NCI-H187 (cell line): ENCODE data around the gene ACBD6.
A peak's percentile ranks its signal among the peaks of the same experiment; 100 is the strongest.
"Not testable (repeated sequence)": the region's sequence is repeated elsewhere in the genome, so short reads cannot be mapped to it uniquely, and the experiment has no call there.

Experiments
- DNase-seq, 2 experiments: peaks; one replicate each; lab custom pipeline; 2025; lab: John Stamatoyannopoulos, UW

Gene ACBD6

DNA sequence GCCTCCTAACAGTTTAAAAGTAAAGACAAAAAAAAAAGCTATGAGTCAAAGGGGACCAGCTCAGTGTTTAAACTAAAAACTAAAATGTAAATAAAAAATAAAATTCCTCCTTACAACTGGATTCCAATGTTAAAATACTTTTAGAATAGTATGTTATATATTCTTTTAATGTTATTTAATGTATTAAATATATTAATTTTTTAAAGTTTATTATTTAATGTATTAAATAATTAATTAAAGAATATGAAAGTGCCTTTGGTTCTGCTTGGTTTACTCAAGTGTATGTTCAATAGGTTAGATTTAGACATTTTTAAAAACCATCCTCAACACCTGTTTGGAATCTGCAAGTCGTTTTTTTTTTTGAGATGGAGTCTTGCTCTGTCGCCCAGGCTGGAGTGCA is 13.1 kb downstream of the ACBD6 start:
- no peak for DNase-seq

DNA sequence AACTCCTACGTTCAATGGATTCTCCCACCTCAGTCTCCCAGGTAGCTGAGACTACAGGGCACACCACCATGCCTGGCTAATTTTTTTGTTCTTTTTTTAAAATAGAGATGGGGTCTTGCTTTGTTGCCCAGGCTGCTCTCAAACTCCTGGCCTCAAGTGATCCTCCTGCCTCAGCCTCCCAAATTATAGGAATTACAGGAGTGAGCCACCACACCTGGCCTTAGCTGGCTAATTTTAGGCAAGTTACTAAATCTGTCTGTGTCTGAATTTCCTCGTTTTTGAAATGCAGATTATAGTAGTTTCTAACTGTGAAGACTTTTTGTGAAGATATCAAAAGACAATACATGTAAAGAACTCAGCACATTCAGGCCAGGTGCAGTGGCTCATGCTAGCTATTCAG is 13.7 kb downstream of the ACBD6 start:
- DNase-seq = no peak

DNA sequence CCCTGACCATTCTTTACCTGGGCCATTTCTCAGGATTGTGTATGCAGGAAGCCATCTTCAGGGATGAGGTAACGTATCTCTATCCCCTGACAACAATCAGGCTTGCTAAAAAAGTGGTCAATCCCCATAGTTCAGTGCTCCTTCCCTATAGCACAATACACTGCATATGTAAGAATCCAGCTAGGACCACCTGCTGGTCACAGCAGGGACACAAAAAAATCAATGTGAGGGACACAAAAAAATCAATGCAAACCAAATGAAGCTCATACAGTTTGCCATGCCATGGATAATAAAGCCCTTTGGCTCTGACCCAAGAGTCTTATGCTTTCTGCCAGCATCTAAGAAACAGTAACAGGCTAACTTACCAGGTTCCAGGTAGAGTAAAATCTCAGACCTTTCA is 16.3 kb downstream of the ACBD6 start:
- DNase-seq = peak in 1 of 2 experiments; percentile 55

DNA sequence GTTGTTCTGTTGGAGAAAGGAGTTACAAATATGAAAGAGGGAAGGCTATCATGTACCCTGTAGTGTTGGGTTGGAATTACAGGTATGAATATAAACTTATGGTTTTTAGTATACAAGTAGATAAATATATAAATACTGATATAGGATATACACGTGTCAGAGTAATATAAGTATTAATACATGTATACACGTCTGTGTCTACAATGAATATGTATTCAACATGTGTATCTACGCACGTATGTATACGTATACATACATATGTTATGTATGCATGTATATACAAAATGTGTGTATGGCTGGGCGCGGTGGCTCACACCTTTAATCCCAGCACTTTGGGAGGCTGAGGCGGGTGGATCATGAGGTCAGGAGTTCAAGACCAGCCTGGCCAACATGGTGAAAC is 17.9 kb downstream of the ACBD6 start:
- DNase-seq = no peak

DNA sequence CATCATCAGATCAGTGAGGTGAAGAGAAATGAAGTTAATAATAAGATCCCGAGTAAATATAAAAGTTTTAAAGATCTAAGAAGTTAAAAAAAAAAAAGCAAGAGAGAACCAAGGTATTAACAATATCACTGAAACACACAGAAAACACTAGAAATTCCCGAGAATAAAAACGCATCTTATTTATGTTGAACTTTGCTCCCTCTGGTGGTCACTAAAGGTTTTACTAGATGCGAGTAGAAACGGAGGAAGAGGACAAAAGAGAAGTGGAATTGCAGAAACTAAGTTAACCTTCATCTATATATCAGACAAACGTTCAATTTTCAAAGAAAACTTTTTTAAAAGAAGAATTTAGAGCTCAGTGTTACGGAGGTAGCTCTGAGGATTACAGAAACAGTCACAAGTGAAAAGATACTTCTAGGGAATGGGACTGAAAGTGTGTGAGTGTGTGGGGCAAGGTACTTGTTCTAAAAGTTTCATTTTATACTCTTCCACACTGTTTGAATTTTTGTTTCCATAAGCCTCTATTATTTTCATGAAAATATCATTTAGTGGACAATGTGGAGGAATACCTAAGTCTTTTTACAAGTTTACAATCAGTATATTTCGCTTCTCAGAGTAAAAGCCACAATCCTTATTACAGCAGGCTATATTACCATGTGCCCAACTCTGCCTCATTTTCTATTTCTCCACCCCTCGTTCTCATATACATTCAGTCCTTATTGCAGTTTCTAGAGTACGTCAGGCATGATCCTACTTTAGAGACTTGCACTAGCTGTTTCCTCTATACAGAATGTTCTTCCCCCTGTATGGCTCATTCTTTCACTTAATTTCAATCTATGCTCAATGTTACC is 19.7 kb downstream of the ACBD6 start:
- DNase-seq = peak in 1 of 2 experiments; percentile 23

DNA sequence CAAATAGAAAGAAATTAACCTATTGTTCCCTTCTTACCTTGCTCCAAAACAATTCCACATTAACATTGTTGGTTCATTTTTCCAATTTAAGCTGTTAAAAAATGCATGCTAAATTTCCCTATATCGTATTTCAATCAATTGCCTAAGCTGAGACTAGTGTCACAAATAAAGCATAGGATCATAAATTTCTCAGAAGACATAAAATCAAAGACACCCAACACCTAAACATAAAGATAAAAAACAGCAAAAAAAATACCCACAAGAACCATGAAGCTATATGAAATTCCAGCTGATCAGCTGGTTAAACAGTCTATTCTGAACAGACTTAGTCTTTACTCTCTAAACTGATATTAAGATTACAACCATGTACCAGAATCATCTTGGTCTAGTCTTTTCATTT is 32.3 kb downstream of the ACBD6 start:
- DNase-seq = no peak

DNA sequence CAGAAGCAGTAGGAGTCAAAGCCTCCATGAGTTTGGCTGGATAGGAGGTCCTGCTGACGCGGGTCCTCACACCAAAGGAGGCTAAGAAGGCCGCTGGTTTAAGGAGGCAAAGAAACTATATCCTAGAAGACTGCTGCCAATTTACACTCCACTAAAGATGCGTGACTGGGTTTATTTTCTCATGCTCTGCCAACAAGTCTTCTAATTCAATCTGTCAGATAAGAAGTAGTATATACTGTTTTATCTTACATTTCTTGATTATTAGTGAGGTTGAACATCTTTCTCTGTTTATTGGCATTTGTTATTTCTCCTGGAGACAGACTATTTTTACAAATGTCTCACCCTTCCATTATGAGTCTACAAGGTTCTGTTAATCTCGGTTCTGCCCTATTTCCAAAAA is 34.1 kb downstream of the ACBD6 start:
- DNase-seq = no peak

DNA sequence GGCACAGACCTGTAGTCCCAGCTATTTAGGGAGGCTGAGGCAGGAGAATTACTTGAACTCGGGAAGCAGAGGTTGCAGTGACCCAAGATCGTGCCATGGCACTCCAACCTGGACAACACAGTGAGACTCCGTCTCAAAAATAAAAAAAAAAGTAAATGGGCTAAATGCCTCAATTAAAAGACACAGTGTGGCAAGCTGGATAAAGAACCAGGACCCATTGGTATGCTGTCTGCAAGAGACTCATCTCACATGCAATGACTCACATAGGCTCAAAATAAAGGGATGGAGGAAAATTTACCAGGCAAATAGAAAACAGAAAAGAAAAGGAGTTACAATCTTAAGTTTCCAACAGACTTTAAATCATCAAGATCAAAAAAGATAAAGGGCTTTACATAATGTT is 40.3 kb downstream of the ACBD6 start:
- no peak for DNase-seq

DNA sequence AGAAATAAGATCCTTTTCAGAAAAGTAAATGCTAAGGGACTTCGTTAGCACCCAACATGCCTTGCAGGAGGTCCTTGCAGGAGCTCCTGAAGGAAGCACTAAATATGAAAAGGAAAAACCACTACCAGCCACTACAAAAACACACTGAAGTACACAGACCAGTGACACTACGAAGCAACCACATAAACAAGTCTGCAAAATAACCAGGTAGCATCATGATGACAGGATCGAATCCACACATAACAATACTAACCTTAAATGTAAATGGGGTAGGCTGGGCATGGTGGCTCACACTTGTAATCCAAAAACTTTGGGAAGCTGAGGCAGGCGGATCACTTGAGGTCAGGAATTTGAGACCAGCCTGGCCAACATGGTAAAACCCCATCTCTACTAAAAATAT is 40.7 kb downstream of the ACBD6 start:
- DNase-seq = not testable (repeated sequence)

DNA sequence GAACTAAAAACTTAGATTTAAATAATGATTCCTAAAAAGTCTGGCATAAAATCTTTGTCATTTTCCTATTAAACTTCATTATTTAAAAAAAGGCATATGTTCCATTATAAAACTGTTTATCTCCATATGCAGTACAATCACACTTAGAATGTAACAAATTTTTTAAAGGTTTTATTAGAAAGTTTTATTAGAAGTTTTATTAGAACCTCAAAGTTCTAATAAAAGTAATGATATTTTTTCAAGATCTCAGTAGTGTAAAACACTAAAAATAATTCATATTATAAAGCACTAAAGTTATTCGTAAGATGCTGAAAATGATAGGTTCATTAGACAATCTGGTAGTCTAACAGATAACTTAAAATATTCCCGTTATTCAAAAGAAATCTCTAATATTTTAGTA is 43.6 kb downstream of the ACBD6 start:
- no peak for DNase-seq

DNA sequence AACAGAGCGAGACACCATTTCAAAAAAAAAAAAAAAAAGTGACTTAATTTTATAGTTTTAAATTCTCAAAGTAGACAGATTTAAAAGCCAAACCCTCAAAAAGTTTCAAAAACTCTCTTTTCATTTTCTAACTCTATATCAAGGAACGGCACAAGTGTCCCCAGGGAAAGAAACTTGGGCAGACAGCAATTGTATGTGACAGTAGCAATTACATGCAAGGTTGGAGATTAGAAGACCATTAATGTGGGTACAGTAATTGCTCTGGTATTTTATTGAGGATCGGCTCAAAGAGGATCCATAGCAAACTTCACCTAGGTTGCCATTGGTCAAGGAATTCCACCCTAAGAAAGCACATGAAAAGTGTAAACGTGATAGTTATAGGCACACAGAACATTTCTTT is 46.2 kb downstream of the ACBD6 start:
- no peak for DNase-seq

DNA sequence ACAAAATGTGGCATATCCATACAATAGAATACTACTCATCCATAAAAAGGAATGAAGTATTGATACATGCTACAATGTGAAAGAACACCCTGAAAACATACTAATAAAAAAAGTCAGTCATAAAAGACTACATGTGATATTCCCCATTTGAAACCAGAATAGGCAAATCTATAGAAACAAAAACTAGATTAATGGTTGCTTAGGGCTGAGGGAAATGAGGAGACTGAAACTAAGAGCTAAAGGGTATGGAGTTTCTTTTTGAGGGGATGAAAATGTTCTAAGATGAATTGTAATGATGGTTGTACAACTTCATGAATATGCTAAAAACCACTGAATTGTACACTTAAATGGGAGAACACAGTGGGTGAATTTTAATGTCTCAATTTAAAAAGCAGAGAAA is 50.9 kb downstream of the ACBD6 start:
- DNase-seq = no peak

DNA sequence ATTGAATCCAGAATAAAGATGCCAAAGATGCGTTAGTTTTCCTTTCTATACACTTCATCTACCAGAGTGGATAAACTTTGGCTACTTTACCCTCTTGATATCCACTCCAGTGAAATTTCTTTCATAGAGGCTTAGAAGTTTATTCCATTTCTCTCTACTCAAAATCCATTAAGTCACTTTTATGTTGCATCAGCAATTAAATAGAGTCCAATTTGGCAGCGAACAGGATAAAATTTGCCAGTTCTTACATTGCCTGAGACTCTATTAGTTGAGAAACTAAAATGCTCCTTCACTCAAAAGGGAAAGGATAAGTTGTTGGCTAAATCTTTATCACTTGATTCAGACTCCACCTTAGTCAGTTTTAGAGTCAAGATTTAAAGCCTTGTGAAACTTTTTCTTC is 57.9 kb downstream of the ACBD6 start:
- no peak for DNase-seq

DNA sequence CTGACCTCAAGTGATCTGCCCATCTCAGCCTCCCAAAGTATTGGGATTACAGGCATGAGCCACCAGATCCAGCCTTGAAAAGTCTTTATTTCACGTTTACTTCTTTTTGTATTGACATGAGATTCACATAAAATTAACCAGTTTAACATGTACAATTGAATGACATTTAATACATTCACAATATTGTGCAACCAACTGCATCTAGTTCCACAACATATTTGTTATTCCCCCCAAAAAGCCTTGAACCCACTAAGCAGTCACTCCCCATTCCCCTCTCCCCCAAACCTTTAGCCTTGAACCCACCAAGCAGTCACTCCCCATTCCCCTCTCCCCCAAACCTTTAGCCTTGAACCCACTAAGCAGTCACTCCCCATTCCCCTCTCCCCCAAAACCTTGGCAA is 62.0 kb downstream of the ACBD6 start:
- no peak for DNase-seq

DNA sequence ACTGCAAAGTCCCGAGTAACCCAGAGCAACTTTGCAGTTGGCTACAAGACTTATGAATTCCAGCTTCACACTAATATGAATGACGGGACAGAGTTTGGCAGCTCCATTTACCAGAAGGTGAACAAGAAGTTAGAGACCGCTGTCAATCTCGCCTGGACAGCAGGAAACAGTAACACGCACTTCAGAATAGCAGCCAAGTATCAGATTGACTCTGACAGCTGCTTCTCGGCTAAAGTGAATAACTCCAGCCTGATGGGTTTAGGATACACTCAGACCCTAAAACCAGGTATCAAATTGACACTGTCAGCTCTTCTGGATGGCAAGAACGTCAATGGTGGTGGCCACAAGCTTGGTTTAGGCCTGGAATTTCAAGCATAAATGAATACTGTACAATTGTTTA is 66.8 kb downstream of the ACBD6 start:
- no peak for DNase-seq

DNA sequence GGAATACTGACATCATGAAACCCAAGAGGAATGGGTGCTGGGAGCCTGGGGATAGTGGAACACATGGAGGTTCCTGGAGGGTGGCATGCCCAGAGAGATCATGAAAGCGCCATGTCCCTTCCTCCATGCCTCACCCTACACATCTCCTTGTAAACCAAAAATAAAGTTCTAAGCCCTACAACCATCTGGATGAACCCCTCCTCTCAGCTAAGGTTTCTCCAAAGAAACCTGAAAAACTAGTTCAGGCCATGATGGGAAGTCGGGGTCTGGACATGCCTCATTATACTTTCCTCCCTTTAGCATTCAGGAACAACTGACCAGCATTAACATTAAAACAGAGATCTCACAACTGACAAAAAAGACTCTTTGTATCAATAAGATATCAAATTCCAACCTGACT is 68.5 kb downstream of the ACBD6 start:
- no peak for DNase-seq

DNA sequence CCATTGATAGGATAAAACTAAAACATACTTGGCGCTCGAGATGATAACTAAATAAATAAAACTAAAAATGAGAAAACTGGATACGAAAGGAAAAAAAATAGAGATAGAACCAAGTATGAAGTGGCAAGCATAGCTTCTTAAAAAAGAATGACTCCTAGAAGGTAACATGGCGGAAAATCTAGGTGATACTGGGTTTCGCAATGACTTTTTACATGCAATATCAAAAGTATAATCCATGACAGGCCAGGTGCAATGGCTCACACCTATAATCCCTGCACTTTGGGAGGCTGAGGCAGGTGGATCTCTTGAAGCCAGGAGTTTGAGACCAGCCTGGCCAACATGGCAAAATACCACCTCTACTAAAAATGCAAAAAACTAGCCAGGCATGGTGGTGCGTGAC is 70.7 kb downstream of the ACBD6 start:
- no peak for DNase-seq

DNA sequence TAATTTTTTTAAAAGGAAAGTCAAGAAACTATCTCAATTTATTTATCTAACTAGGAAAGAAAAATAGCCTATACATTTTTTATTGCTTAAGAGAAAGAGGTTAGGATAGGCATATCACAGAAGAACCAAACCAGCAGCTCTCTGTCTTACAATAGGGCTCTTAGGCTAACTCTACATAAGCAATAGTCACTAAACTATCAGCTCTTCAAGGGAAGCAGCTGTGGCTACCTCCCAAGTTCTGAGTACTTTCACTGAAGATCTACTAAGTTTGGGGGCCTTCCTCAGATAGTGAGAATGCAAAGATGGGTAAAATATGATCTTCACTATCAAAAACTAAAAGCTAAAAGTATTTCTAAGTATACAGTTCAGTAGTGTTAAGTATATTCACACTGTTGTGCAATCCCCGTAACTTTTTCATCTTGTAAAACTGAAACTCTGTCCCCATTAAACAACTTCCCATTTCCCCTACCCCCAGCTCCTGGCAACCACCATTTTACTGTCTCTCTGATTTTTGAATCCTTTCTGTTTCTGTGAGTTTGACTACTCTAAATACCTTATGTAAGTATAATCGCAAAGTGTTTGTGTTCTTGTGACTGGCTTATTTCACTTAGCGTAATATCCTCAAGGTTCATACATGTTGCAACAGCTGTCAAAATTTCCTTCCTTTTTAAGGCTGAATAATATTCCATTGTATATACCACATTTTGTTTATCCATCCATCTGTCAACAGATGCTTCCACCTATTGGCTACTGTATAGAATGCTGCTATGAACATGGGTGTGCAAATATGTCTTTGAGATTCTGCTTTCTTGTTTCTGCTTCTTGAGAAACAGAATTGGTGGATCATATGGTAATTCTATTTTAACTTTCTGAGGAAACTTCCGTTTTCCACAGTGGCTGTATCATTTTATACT is 73.3 kb downstream of the ACBD6 start:
- DNase-seq = no peak

DNA sequence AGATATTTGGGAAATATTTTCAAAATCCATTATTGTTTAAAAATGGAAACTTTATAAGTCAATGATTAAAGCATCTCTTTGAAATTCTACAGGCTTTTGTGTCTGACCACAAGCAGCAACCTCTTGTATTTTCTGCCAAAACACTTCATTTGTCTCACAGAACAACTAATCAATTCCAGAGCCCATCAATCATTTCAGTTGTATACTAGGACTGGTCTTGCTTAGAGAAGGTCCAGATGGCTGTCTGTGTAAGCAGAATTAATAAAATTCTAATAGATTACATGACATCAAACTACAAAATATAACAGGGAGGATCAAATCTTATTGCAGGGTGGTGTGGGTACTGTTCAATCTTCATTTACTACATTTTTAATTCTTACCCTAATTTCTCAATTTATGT is 76.4 kb downstream of the ACBD6 start:
- no peak for DNase-seq

DNA sequence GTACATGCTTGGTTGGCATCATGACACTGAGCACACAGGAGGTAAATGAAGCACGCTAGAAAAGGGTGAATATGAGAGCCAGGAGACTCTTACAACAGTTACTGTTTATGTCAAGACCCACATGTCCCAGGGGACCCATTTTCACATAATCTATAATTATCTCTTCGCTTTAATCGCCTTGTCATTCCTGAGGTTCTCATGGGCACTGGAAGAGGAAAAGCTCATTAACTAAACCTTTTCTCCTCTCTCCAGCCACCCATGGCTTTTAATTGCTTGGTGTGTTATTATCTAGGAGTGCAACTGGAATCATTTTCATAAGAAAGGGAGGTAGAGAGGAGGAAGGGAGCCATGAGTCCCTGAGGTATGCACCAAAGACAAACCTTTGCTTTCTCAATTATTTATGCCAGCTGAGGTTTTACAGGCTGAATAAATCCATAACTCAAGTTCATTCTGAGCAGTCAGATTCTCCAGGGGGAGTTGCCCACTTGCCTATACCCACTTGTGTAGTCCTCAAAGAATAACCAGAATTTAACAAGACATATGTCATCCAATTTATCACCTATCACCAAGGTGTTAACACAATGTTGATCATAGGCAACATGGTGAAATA is 77.4 kb downstream of the ACBD6 start:
- peak; percentile 88 to 92 for DNase-seq

DNA sequence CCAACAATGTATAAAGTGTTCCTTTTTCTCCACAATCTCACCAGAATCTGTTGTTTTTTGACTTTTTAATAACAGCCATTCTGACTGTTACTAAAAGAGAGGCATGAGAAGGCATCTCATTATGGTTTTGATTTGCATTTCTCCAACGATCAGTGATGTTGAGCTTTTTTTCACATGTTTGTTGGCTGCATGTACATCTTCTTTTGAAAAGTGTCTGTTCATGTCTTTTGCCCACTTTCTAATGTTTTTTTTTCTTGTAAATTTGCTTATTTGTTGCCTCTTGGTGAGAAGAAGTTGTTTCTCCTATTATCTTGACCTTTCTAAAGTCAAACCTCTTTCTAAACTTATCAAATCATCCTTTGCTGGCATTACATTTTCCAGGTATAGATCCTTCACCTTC is 80.8 kb downstream of the ACBD6 start:
- DNase-seq = no peak

DNA sequence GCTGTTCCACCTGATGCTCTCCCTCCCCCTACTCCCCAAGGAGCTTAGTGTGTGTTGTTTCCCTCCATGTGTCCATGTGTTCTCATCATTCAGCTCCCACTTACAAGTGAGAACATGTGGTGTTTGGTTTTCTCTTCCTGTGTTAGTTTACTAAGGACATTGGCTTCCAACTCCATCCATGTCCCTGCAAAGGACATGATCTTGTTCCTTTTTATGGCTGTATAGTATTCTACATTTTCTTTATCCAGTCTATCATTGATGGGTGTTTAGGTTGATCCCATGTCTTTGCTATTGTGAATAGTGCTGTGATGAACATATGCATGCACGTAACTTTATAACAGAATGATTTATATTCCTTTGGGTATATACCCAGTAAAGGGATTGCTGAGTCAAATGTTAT is 81.2 kb downstream of the ACBD6 start:
- not testable (repeated sequence) for DNase-seq
